K562 (cell line): Measurements from ENCODE around the gene SCP2. TPM values are rescaled to one million over a fixed set of nuclear protein-coding genes. Genes with fewer than 3 reads are reported as not detected.
A peak's percentile ranks its signal among the peaks of the same experiment; 100 is the strongest.

Experiments
- ATAC-seq: fragments of 200-7000 bp; cut with Tn5 transposase; 3 replicates; pipeline ENCODE4 v1.9.1; 2020; ENCODE audit warnings: moderate library complexity
- BruUV-seq: library from RNA; stranded (reverse); fragments of 400-500 nt; replicated peaks from 2 replicates; lab custom pipeline; 2021; lab: Mats Ljungman, UMichigan
- CTCF ChIA-PET: fragments of 300-600 bp; formaldehyde crosslinking; extraction: SDS; loops from one replicate; lab custom pipeline; 2021; ENCODE audit warnings: low intra/inter-chr PET ratio; lab: Yijun Ruan, JAX
- POLR2A ChIA-PET: fragments of 300-600, 350-650 bp; sonication (Branson Sonifier 250); formaldehyde crosslinking; extraction: SDS; loops from one replicate; lab custom pipeline; 2021; ENCODE audit warnings: antibody characterized with exemption, inconsistent platforms; lab: Yijun Ruan, JAX
- DNase-seq, 4 experiments: peaks; one replicate each; pipeline versions ENCODE4 v3.0.0 to v3.0.0-alpha.2; 2011 to 2018; ENCODE audit warnings: low spot score in 3 of 4, mixed read lengths in 3 of 4; ENCODE audit errors: extremely low read depth in 1 of 4
- FAIRE-seq: peaks from 2 replicates; lab custom pipeline; 2011; peaks lifted over from hg19 to GRCh38; lab: Jason Lieb, UNC
- H2AFZ ChIP-seq: 2 replicates; pipeline ENCODE4 v1.6.0; 2011; ENCODE audit warnings: low read depth, low read length, control low read depth, inconsistent platforms
- H3K27ac ChIP-seq: fragments of 200-600 bp; 3 replicates; pipeline ENCODE4 v1.8.0; 2011; ENCODE audit warnings: low read depth, mild to moderate bottlenecking, control low read depth, inconsistent platforms, low read length, moderate library complexity, mixed read lengths; ENCODE audit errors: extremely low read depth
- H3K27me3 ChIP-seq, 2 experiments: fragments of 300-600 bp in 1 of 2; 2 replicates in 1 of 2; 3 replicates in 1 of 2; pipeline versions ENCODE4 v1.6.0 to v1.8.0; 2011; ENCODE audit warnings: inconsistent platforms in 2 of 2, low read length in 2 of 2, mild to moderate bottlenecking in 1 of 2, mixed read lengths in 1 of 2, moderate library complexity in 1 of 2; ENCODE audit not compliant: control insufficient read depth in 2 of 2, insufficient read depth in 2 of 2
- H3K36me3 ChIP-seq: fragments of 300-600 bp; 3 replicates; pipeline ENCODE4 v1.8.0; 2011; ENCODE audit warnings: mild to moderate bottlenecking, low read length, inconsistent platforms; ENCODE audit not compliant: control insufficient read depth, insufficient read depth
- H3K4me1 ChIP-seq, 2 experiments: fragments of 200-600 bp in 1 of 2; replicated peaks in 1 of 2; 2 replicates in 1 of 2; 3 replicates in 1 of 2; pipeline versions ENCODE4 v1.5.1 to v1.8.0; 2011; ENCODE audit warnings: inconsistent platforms in 2 of 2, low read length in 2 of 2, mild to moderate bottlenecking in 1 of 2, mixed read lengths in 1 of 2, moderate library complexity in 1 of 2; ENCODE audit not compliant: control insufficient read depth in 2 of 2, insufficient read depth in 2 of 2
- H3K4me2 ChIP-seq: 2 replicates; pipeline ENCODE4 v1.6.1; 2011; ENCODE audit warnings: low read length, control low read depth, inconsistent platforms, mixed read lengths; ENCODE audit not compliant: insufficient read depth
- H3K4me3 ChIP-seq: fragments of 200-600 bp; sonication (generic), shearing (Covaris generic); 2 replicates; pipeline ENCODE4 v1.5.1; 2016; ENCODE audit warnings: control low read depth, inconsistent platforms
- H3K79me2 ChIP-seq: fragments of 200-600 bp; 3 replicates; pipeline ENCODE4 v1.8.0; 2011; ENCODE audit warnings: low read length, inconsistent platforms; ENCODE audit not compliant: control insufficient read depth, insufficient read depth
- H3K9ac ChIP-seq, 2 experiments: 2 replicates each; pipeline versions ENCODE4 v1.6.0 to v1.6.1; 2011; ENCODE audit warnings: low read depth in 2 of 2, low read length in 2 of 2, control low read depth in 1 of 2, inconsistent platforms in 1 of 2, mild to moderate bottlenecking in 1 of 2, mixed read lengths in 1 of 2; ENCODE audit not compliant: insufficient read depth in 1 of 2
- H3K9me1 ChIP-seq: one replicate; pipeline ENCODE4 v1.6.0; 2011; ENCODE audit warnings: inconsistent platforms, mild to moderate bottlenecking, low read length, moderate library complexity; ENCODE audit not compliant: control insufficient read depth, insufficient read depth
- H3K9me3 ChIP-seq: replicated peaks from 2 replicates; pipeline ENCODE4 v1.5.1; 2011; ENCODE audit warnings: low read depth, low read length, inconsistent platforms; ENCODE audit not compliant: control insufficient read depth, insufficient read depth
- H4K20me1 ChIP-seq: replicated peaks from 2 replicates; pipeline ENCODE4 v1.6.1; 2011; ENCODE audit warnings: low read length, inconsistent platforms, mixed read lengths; ENCODE audit not compliant: control insufficient read depth, insufficient read depth
- CEBPB ChIP-seq: fragments of 450-650 bp; IDR thresholded peaks from 2 replicates; pipeline ENCODE4 v1.6.1; 2016; ENCODE audit warnings: missing genetic modification characterization, missing compliant biosample characterization
- EP300 ChIP-seq: IDR thresholded peaks from 2 replicates; pipeline ENCODE4 v1.6.1; 2012; ENCODE audit warnings: low read length, improper control_type of control experiment
- EP400 ChIP-seq: fragments of 450-650 bp; IDR thresholded peaks from 2 replicates; pipeline ENCODE4 v1.6.1; 2017; ENCODE audit warnings: antibody characterized with exemption, mild to moderate bottlenecking, moderate library complexity
- ETV1 ChIP-seq: fragments of 450-650 bp; conservative IDR thresholded peaks from 2 replicates; pipeline ENCODE4 v1.6.1; 2016; ENCODE audit warnings: missing genetic modification characterization, control low read depth, low read depth, missing compliant biosample characterization
- FOSL1 ChIP-seq: fragments of 200-800 bp; sonication (Bioruptor generic); conservative IDR thresholded peaks from 2 replicates; pipeline ENCODE4 v1.6.1; 2016; ENCODE audit warnings: missing genetic modification characterization, missing compliant biosample characterization
- PYGO2 ChIP-seq: fragments of 450-650 bp; IDR thresholded peaks from 2 replicates; pipeline ENCODE4 v1.6.1; 2016; ENCODE audit warnings: mild to moderate bottlenecking, missing genetic modification characterization, moderate library complexity, missing compliant biosample characterization
- RCOR1 ChIP-seq, 2 experiments: IDR thresholded peaks; 2 replicates each; pipeline ENCODE4 v1.6.1; 2012; ENCODE audit warnings: low read depth in 2 of 2, low read length in 2 of 2, borderline replicate concordance in 1 of 2, improper control_type of control experiment in 1 of 2
- SMARCE1 ChIP-seq: fragments of 450-650 bp; IDR thresholded peaks from 2 replicates; pipeline ENCODE4 v1.7.1; 2016; ENCODE audit warnings: mild to moderate bottlenecking
- TBL1XR1 ChIP-seq, 2 experiments: IDR thresholded peaks; 2 replicates each; pipeline ENCODE4 v1.6.1; 2012; ENCODE audit warnings: improper control_type of control experiment in 2 of 2, low read length in 2 of 2, mild to moderate bottlenecking in 1 of 2
- ZNF263 ChIP-seq: sonication (generic); formaldehyde crosslinking; IDR thresholded peaks from 2 replicates; pipeline ENCODE4 v1.8.0; 2022; ENCODE audit warnings: mild to moderate bottlenecking, missing genetic modification reagents, borderline replicate concordance
- ZNF507 ChIP-seq: conservative IDR thresholded peaks from 2 replicates; pipeline ENCODE4 v1.6.1; 2017; ENCODE audit warnings: missing genetic modification characterization, missing compliant biosample characterization
- WGBS: fragments of 100-300 bp; shearing (Covaris generic); methylation state at CpG from one replicate; pipeline ENCODE4 v1.1.6; 2016; ENCODE audit warnings: low coverage, mixed read lengths; ENCODE audit not compliant: insufficient coverage; ENCODE audit errors: missing lambda C conversion rate; 5-methylcytosine and 5-hydroxymethylcytosine counted together
- in situ Hi-C: fragments of 300-500 bp; cut with MboI; formaldehyde crosslinking; loops from 4 replicates; pipeline ENCODE4 v1.15.0; 2018; ENCODE audit warnings: inconsistent platforms, mixed read lengths
- intact Hi-C: fragments of 100-400 bp; cut with micrococcal nuclease; formaldehyde crosslinking; loops from 2 replicates; pipeline ENCODE4 v1.14.2; 2022
- polyA plus RNA-seq, 8 experiments: library from polyadenylated mRNA; depleted of rRNA in 4 of 8; stranded (reverse) in 5 of 8; unstranded in 3 of 8; fragments of >200 nt; fragmentation: Nextera tagmentation in 2 of 8; fragmentation: Illumina TruSeq in 1 of 8; extraction: Ambion mirVana in 2 of 8; extraction: Trizol in 1 of 8; gene quantifications; 2 replicates each; pipeline versions ENCODE4 v1.2.1 to v1.2.3, GENCODE V29; 2011 to 2014; ENCODE audit warnings: inconsistent platforms in 1 of 8, missing spikeins in 1 of 8
- total RNA-seq, 7 experiments: library from RNA; depleted of rRNA in 6 of 7; stranded (reverse); fragments of >200 nt in 6 of 7; fragmentation: Illumina TruSeq in 2 of 7; extraction: Trizol in 2 of 7; gene quantifications; 2 replicates each; pipeline versions ENCODE4 v1.2.1 to v1.2.3, GENCODE V29; 2011 to 2021; ENCODE audit warnings: low replicate concordance in 1 of 7
- TF ChIP-seq, protein P1 (sequence below), 2 experiments: fragments of 450-650 bp; formaldehyde crosslinking in 1 of 2; IDR thresholded peaks; 2 replicates each; pipeline versions ENCODE4 v1.4.0 to v1.6.1; 2014 to 2020; ENCODE audit warnings: mild to moderate bottlenecking in 2 of 2, borderline replicate concordance in 1 of 2, low read depth in 1 of 2

Gene SCP2
- total and polyA plus RNA-seq, 9 of the 15 experiments (the other 6 are each of a cell fraction or from before 2014, with no cell fraction given) = 63.8 to 258 (median 106) TPM

DNA sequence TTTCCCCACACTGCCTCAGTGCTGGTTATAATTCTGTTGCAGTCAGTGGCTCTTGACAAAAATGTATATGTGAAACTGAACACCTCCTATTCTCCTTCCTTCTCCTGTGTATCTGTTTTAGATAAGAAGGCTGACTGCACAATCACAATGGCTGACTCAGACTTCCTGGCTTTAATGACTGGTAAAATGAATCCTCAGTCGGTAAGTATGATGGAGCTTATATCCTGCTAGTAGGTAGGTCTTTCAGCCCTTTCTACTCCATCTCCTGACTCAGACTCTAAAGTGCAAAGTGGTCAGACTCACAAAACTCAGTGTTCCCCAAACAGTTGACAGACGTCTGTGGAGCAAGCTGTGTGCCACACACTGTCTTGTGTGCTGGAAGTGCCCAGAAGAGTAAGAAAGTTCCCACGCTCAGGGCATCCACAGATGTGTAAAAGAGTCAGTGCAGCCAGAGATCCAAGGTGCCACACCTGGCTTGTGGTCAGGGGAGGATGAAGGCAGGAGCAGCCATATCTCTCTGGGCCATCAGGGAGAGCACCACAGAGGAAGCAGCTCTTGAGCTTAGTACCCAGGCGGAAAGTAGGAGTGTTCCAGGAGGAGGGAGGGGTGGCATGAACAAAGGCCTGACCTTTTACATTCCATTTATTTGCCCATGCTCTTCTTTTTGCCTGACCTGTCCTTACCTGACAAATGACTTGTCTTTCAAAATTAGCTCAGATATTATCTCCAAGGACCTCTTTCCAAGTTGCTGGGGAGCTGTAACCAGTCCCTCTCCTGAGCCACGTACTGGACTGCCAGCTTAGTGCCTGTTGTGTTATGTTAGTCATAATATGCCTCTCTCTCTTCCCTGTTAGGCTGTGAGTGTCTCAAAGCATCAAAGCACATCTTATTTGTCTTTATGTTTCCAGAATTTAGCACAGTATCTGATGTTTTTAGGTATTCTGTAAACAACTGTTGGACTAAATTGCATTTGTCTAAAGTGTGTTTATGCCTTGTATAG is 121.0 kb downstream of the SCP2 start:
- WGBS = 36% methylated on average over 5 of the region's 5 CpGs
- Histone ChIP-seq H3K9me1 (peaks cover 3% of the 10 kb centered on the region), H3K4me3 (no peak overlapping the region), H4K20me1 (no peaks in the 10 kb centered on the region), H3K27me3 (no peaks in the 10 kb centered on the region), H3K36me3 (peaks cover 30% of the 10 kb centered on the region; the same call in 2 of the 3 replicates), H3K79me2 (no peaks in the 10 kb centered on the region), H2AFZ (peak overlapping the region; percentile 11; the same call in 1 of the 2 replicates), H3K27ac (peak overlapping the region; percentile 42; the same call in 2 of the 3 replicates), H3K4me2 (peak overlapping the region; percentile 29), H3K4me1 (peaks cover 10 to 32% of the 10 kb centered on the region in 2 experiments), H3K9ac (peak overlapping the region in 1 of 2 experiments; percentile 46; a peak in 1 of 4 replicates), H3K9me3 (no peaks in the 10 kb centered on the region)
- ChIA-PET POLR2A (interaction anchor here (0.6 to 2.2 kb wide), 10 partner anchors 11 to 139 kb away, joined by 3 to 12 read pairs (median 3); no protein-coding TSS in a partner anchor), CTCF (no interaction called here)
- intact Hi-C loops (no loop called here), in situ Hi-C loops (no loop called here)
- DNase-seq (peak in 2 of 4 experiments; percentile 64 to 74), FAIRE-seq (peak; percentile 73), ATAC-seq (peak; percentile 84)
- no TSS peak for BruUV-seq
- TF ChIP-seq PYGO2 (no peak), CEBPB (peak; percentile 51), ETV1 (peak; percentile 39; the same call in 1 of the 2 replicates), EP300 (peak; percentile 38; the same call in 1 of the 2 replicates), ZNF507 (tag) (no peak), FOSL1 (tag) (peak; percentile 89), TBL1XR1 (IDR thresholded peaks at IDR 0.05; ENCODE audit: low read length in 2 of 2) (no peak), SMARCE1 (peak; percentile 81), ZNF263 (CRISPR knock-in tag) (peak; percentile 50; the same call in 1 of the 2 replicates), RCOR1 (IDR thresholded peaks at IDR 0.05; ENCODE audit: borderline replicate concordance in 1 of 2, low read depth in 2 of 2, low read length in 2 of 2) (peak in 1 of 2 experiments; percentile 82; a peak in 1 of 4 replicates), EP400 (no peak)
- TF ChIP-seq, protein P1, sequence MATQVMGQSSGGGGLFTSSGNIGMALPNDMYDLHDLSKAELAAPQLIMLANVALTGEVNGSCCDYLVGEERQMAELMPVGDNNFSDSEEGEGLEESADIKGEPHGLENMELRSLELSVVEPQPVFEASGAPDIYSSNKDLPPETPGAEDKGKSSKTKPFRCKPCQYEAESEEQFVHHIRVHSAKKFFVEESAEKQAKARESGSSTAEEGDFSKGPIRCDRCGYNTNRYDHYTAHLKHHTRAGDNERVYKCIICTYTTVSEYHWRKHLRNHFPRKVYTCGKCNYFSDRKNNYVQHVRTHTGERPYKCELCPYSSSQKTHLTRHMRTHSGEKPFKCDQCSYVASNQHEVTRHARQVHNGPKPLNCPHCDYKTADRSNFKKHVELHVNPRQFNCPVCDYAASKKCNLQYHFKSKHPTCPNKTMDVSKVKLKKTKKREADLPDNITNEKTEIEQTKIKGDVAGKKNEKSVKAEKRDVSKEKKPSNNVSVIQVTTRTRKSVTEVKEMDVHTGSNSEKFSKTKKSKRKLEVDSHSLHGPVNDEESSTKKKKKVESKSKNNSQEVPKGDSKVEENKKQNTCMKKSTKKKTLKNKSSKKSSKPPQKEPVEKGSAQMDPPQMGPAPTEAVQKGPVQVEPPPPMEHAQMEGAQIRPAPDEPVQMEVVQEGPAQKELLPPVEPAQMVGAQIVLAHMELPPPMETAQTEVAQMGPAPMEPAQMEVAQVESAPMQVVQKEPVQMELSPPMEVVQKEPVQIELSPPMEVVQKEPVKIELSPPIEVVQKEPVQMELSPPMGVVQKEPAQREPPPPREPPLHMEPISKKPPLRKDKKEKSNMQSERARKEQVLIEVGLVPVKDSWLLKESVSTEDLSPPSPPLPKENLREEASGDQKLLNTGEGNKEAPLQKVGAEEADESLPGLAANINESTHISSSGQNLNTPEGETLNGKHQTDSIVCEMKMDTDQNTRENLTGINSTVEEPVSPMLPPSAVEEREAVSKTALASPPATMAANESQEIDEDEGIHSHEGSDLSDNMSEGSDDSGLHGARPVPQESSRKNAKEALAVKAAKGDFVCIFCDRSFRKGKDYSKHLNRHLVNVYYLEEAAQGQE (IDR thresholded peaks at IDR 0.05; ENCODE audit: borderline replicate concordance) = no peak
- TF ChIP-seq, protein P1 (CRISPR knock-in tag; IDR thresholded peaks at IDR 0.05; ENCODE audit: low read depth) = no peak
